H1 (cell line): ENCODE data around the gene CDYL. TPM values are rescaled to one million over a fixed set of nuclear protein-coding genes. Genes with fewer than 3 reads are reported as not detected.

ENCODE experiments used
- CTCF ChIA-PET: fragments of 300-600 bp; sonication (Branson Sonifier 250); formaldehyde crosslinking; loops from one replicate; lab custom pipeline; 2021; ENCODE audit not compliant: partially characterized antibody; lab: Charles Lee
- POLR2A ChIA-PET: fragments of 300-600 bp; sonication (Branson Sonifier 250); formaldehyde crosslinking; loops from one replicate; lab custom pipeline; 2021; ENCODE audit warnings: inconsistent platforms; ENCODE audit not compliant: partially characterized antibody; lab: Charles Lee
- DNase-seq, 2 experiments: peaks; one replicate each; pipeline versions ENCODE4 v3.0.0 to v3.0.0-alpha.2; 2010 to 2022; ENCODE audit warnings: low spot score in 2 of 2, low read depth in 1 of 2, mixed read lengths in 1 of 2
- FAIRE-seq: peaks from 2 replicates; lab custom pipeline; 2011; peaks lifted over from hg19 to GRCh38; lab: Jason Lieb, UNC
- H2AFZ ChIP-seq: 2 replicates; pipeline ENCODE4 v1.8.1; 2012; ENCODE audit warnings: low read length, inconsistent platforms
- H2AK5ac ChIP-seq: 2 replicates; pipeline ENCODE4 v1.6.1; 2013; ENCODE audit warnings: low read depth, low read length
- H2BK120ac ChIP-seq: replicated peaks from 2 replicates; pipeline ENCODE3; 2013; ENCODE audit warnings: low read depth, low read length, inconsistent platforms
- H2BK12ac ChIP-seq: 2 replicates; pipeline ENCODE4 v1.6.1; 2013; ENCODE audit warnings: low read depth, low read length
- H2BK15ac ChIP-seq: 2 replicates; pipeline ENCODE4 v1.6.1; 2013; ENCODE audit warnings: low read length
- H2BK20ac ChIP-seq: 2 replicates; pipeline ENCODE4 v1.6.1; 2013; ENCODE audit warnings: low read length
- H2BK5ac ChIP-seq: 2 replicates; pipeline ENCODE4 v1.6.1; 2013; ENCODE audit warnings: low read depth, low read length
- H3K14ac ChIP-seq: 2 replicates; pipeline ENCODE4 v1.6.1; 2013; ENCODE audit warnings: inconsistent platforms; ENCODE audit not compliant: insufficient read length
- H3K18ac ChIP-seq: 2 replicates; pipeline ENCODE4 v1.6.1; 2013; ENCODE audit warnings: low read length; ENCODE audit errors: extremely low read depth
- H3K23ac ChIP-seq: 2 replicates; pipeline ENCODE4 v1.6.1; 2013; ENCODE audit warnings: inconsistent platforms; ENCODE audit not compliant: insufficient read length
- H3K23me2 ChIP-seq: 2 replicates; pipeline ENCODE4 v1.6.1; 2013; ENCODE audit warnings: low read depth, low read length
- H3K27ac ChIP-seq: 2 replicates; pipeline ENCODE4 v1.6.1; 2011; ENCODE audit warnings: low read depth, low read length, inconsistent platforms
- H3K27me3 ChIP-seq, 4 experiments: replicated peaks in 1 of 4; 1 replicate in 1 of 4; 2 replicates in 3 of 4; pipeline versions ENCODE4 v1.6.1 to v1.8.1; 2011 to 2013; ENCODE audit warnings: low read length in 3 of 4, mild to moderate bottlenecking in 3 of 4, inconsistent platforms in 2 of 4, mixed read lengths in 2 of 4, moderate library complexity in 1 of 4; ENCODE audit not compliant: control insufficient read depth in 3 of 4, insufficient read depth in 3 of 4; ENCODE audit errors: extremely low read depth in 1 of 4
- H3K36me3 ChIP-seq, 4 experiments: 2 replicates each; pipeline versions ENCODE4 v1.6.1 to v1.8.1; 2011 to 2013; ENCODE audit warnings: mild to moderate bottlenecking in 4 of 4, low read length in 3 of 4, moderate library complexity in 2 of 4, control low read depth in 1 of 4, inconsistent platforms in 1 of 4; ENCODE audit not compliant: insufficient read depth in 4 of 4, control insufficient read depth in 2 of 4
- H3K4ac ChIP-seq: replicated peaks from 2 replicates; pipeline ENCODE3; 2013; ENCODE audit warnings: low read length, low read depth, mixed read lengths, inconsistent platforms; ENCODE audit not compliant: insufficient read length
- H3K4me1 ChIP-seq, 4 experiments: replicated peaks in 1 of 4; 1 replicate in 1 of 4; 2 replicates in 3 of 4; pipeline versions ENCODE4 v1.6.1 to v1.8.1; 2011 to 2013; ENCODE audit warnings: low read length in 3 of 4, inconsistent platforms in 2 of 4, mixed read lengths in 1 of 4; ENCODE audit not compliant: insufficient read depth in 4 of 4, control insufficient read depth in 3 of 4
- H3K4me2 ChIP-seq, 2 experiments: 2 replicates each; pipeline versions ENCODE4 v1.6.1 to v1.8.1; 2011 to 2013; ENCODE audit warnings: low read depth in 2 of 2, low read length in 2 of 2, control low read depth in 1 of 2, inconsistent platforms in 1 of 2, mild to moderate bottlenecking in 1 of 2; ENCODE audit not compliant: insufficient read depth in 1 of 2
- H3K4me3 ChIP-seq, 4 experiments: fragments of 200-600, 300-600 bp in 1 of 4; sonication (generic), shearing (Covaris generic), sonication (Bioruptor Twin) in 1 of 4; 2 replicates each; pipeline versions ENCODE4 v1.5.1 to v1.8.1; 2011 to 2016; ENCODE audit warnings: low read length in 4 of 4, low read depth in 3 of 4, control low read depth in 2 of 4, inconsistent platforms in 2 of 4, mild to moderate bottlenecking in 2 of 4, mixed read lengths in 1 of 4, moderate library complexity in 1 of 4; ENCODE audit not compliant: insufficient read depth in 2 of 4; ENCODE audit errors: extremely low read depth in 1 of 4
- H3K56ac ChIP-seq: replicated peaks from 2 replicates; pipeline ENCODE3; 2013; ENCODE audit warnings: low read depth, mild to moderate bottlenecking, mixed read lengths, low read length, inconsistent platforms; ENCODE audit not compliant: insufficient read length
- H3K79me1 ChIP-seq: 2 replicates; pipeline ENCODE4 v1.6.1; 2013; ENCODE audit warnings: low read depth, low read length, control low read depth
- H3K79me2 ChIP-seq, 2 experiments: 2 replicates each; pipeline versions ENCODE4 v1.6.1 to v1.8.1; 2012 to 2013; ENCODE audit warnings: low read length in 2 of 2, mild to moderate bottlenecking in 2 of 2, inconsistent platforms in 1 of 2; ENCODE audit not compliant: insufficient read depth in 2 of 2, control insufficient read depth in 1 of 2
- H3K9ac ChIP-seq, 4 experiments: replicated peaks in 1 of 4; 1 replicate in 1 of 4; 2 replicates in 3 of 4; pipeline versions ENCODE4 v1.6.1 to v1.8.1; 2011 to 2013; ENCODE audit warnings: low read depth in 3 of 4, low read length in 3 of 4, control low read depth in 2 of 4, mild to moderate bottlenecking in 2 of 4, moderate library complexity in 2 of 4, inconsistent platforms in 1 of 4; ENCODE audit errors: extremely low read depth in 1 of 4
- H3K9me3 ChIP-seq, 2 experiments: 2 replicates each; pipeline versions ENCODE4 v1.6.1 to v1.8.1; 2012 to 2013; ENCODE audit warnings: mild to moderate bottlenecking in 2 of 2, moderate library complexity in 2 of 2, control low read depth in 1 of 2, inconsistent platforms in 1 of 2, low read depth in 1 of 2, low read length in 1 of 2, mixed read lengths in 1 of 2; ENCODE audit not compliant: insufficient read depth in 2 of 2
- H4K20me1 ChIP-seq, 2 experiments: replicated peaks in 1 of 2; 2 replicates each; pipeline versions ENCODE3 to v1.8.1; 2011 to 2013; ENCODE audit warnings: inconsistent platforms in 2 of 2, low read length in 2 of 2, mild to moderate bottlenecking in 1 of 2; ENCODE audit not compliant: insufficient read depth in 2 of 2, control insufficient read depth in 1 of 2
- H4K5ac ChIP-seq: 2 replicates; pipeline ENCODE4 v1.6.1; 2013; ENCODE audit warnings: low read length, low read depth, mixed read lengths, inconsistent platforms; ENCODE audit not compliant: insufficient read length
- H4K8ac ChIP-seq: 2 replicates; pipeline ENCODE4 v1.8.0; 2013; ENCODE audit warnings: mild to moderate bottlenecking, moderate library complexity, low read length, inconsistent platforms; ENCODE audit not compliant: insufficient read depth; ENCODE audit errors: extremely low read depth
- H4K91ac ChIP-seq: replicated peaks from 2 replicates; pipeline ENCODE3; 2013; ENCODE audit warnings: low read length, mixed read lengths, inconsistent platforms; ENCODE audit not compliant: insufficient read length
- MAFK ChIP-seq: IDR thresholded peaks from 2 replicates; pipeline ENCODE4 v1.6.1; 2012; ENCODE audit warnings: low read depth, mild to moderate bottlenecking, improper control_type of control experiment, low read length
- RBBP5 ChIP-seq: IDR thresholded peaks from 2 replicates; pipeline ENCODE4 v1.7.1; 2012; ENCODE audit warnings: low read depth, mild to moderate bottlenecking, inconsistent platforms, low read length, moderate library complexity, borderline replicate concordance
- WGBS, 2 experiments: shearing (Covaris generic) in 1 of 2; methylation state at CpG; one replicate each; pipeline versions ENCODE4 v1.1.6 to v1.1.7; 2013 to 2015; ENCODE audit warnings: low lambda C conversion rate in 2 of 2, mixed read lengths in 2 of 2, inconsistent platforms in 1 of 2, low coverage in 1 of 2, missing lambda C conversion rate in 1 of 2; ENCODE audit not compliant: insufficient replicate concordance in 2 of 2, insufficient coverage in 1 of 2, insufficient read length in 1 of 2; ENCODE audit errors: extremely low coverage in 1 of 2, missing lambda C conversion rate in 1 of 2; 5-methylcytosine and 5-hydroxymethylcytosine counted together
- polyA plus RNA-seq, 7 experiments: library from polyadenylated mRNA; depleted of rRNA in 3 of 7; stranded (reverse) in 5 of 7; unstranded in 2 of 7; fragments of >200 nt in 5 of 7; fragments of 200-250 nt in 2 of 7; gene quantifications; 1 replicate in 5 of 7; 2 replicates in 1 of 7; 4 replicates in 1 of 7; pipeline versions ENCODE4 v1.2.1 to v1.2.3, GENCODE V29; 2011 to 2013; ENCODE audit warnings: missing spikeins in 2 of 7, mixed read lengths in 2 of 7
- total RNA-seq: library from RNA; stranded (reverse); fragmentation: NEBNext Ultra II Directional; extraction: Animal tissue kit (Norgen Biotek cat#: 25700); gene quantifications from 2 replicates; pipeline ENCODE4 v1.2.1, GENCODE V29; 2021
- TF ChIP-seq, protein P1 (sequence below): IDR thresholded peaks from 2 replicates; pipeline ENCODE4 v1.6.1; 2011; ENCODE audit warnings: low read length, improper control_type of control experiment

The CDYL gene
- total and polyA plus RNA-seq, 2 of the 8 experiments (the other 6 are each of a cell fraction or from before 2014, with no cell fraction given), result 56.4 to 119 TPM

DNA sequence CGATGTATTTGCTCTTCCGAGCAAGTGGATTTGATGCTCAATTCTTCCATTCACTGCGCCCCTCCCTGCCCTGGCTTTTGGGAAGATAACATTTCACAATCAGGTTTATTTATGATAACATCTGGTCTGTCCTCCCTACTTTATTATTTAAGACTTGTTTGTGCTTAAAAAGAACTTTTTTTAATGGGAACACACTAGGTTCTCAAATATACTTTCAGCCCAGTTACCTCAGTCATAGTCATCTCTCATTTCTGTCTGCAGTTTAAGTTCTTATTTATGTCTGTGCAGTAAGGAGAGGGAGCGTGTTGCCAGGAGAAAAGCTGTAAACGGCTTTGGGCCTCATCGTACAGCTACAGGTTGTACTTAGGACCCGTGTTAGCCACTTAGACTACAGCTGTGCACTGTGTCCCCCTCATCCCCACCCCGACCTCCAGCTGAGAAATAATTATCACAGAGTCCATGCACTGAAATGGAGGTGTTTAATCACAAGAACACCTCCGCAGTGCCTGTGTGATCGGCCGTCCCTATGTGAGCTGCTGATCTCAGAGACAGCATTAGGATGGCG, 128.3 kb downstream of the CDYL start:
- H3K14ac ChIP-seq, result no peak overlapping the region
- FAIRE-seq, result no peak
- no peak overlapping the region for H3K23ac ChIP-seq
- H4K91ac ChIP-seq, result no peak overlapping the region
- no peak overlapping the region for H2BK5ac ChIP-seq
- no peak overlapping the region for H3K56ac ChIP-seq
- 92% methylated on average over 12 of the region's 12 CpGs; no CpG with 5 or more reads in 1 of the 2 experiments for WGBS, 2 experiments
- H3K27me3 ChIP-seq, result no peaks in the 10 kb centered on the region
- peaks cover 26% of the 10 kb centered on the region for H3K79me1 ChIP-seq
- ChIA-PET POLR2A (interaction anchor here (1.7 kb wide), 1 partner anchor 21 kb away, joined by 4 read pairs; no protein-coding TSS in a partner anchor), CTCF (interaction anchor here (0.8 to 1.0 kb wide), 2 partner anchors 8 to 16 kb away, joined by 3 read pairs; no protein-coding TSS in a partner anchor)
- H3K4me2 ChIP-seq, result no peak overlapping the region
- no peak overlapping the region for H4K5ac ChIP-seq
- peaks cover 0 to 6% (median 0%) of the 10 kb centered on the region in 4 experiments; a peak in 3 of 8 replicates for H3K36me3 ChIP-seq
- H3K79me2 ChIP-seq, result peaks cover 4 to 98% of the 10 kb centered on the region in 2 experiments; a peak in 3 of 4 replicates
- H3K4me1 ChIP-seq, result peaks cover 0 to 11% (median 8%) of the 10 kb centered on the region in 4 experiments
- no peak overlapping the region for H3K4ac ChIP-seq
- no peak overlapping the region for H2BK12ac ChIP-seq
- no peak overlapping the region for H3K18ac ChIP-seq
- TF ChIP-seq MAFK (no peak), RBBP5 (no peak)
- TF ChIP-seq, protein P1, sequence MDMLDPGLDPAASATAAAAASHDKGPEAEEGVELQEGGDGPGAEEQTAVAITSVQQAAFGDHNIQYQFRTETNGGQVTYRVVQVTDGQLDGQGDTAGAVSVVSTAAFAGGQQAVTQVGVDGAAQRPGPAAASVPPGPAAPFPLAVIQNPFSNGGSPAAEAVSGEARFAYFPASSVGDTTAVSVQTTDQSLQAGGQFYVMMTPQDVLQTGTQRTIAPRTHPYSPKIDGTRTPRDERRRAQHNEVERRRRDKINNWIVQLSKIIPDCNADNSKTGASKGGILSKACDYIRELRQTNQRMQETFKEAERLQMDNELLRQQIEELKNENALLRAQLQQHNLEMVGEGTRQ, result no peak
- H3K27ac ChIP-seq, result no peak overlapping the region
- no peaks in the 10 kb centered on the region for H3K9me3 ChIP-seq
- H4K8ac ChIP-seq, result no peak overlapping the region
- H2AK5ac ChIP-seq, result no peak overlapping the region
- no peak for DNase-seq
- H2AFZ ChIP-seq, result no peak overlapping the region
- H2BK15ac ChIP-seq, result no peak overlapping the region
- no peak overlapping the region for H3K4me3 ChIP-seq
- no peak overlapping the region for H2BK120ac ChIP-seq
- H3K23me2 ChIP-seq, result no peaks in the 10 kb centered on the region
- H2BK20ac ChIP-seq, result no peak overlapping the region
- H3K9ac ChIP-seq, result no peak overlapping the region
- peaks cover 26 to 28% of the 10 kb centered on the region in 2 experiments for H4K20me1 ChIP-seq
